ENCODE measurements around the gene GRIK4.

The GRIK4 gene

GRCh38 chr11:120712014-120712413 is 200.5 kb downstream of the GRIK4 start:
- TF ChIP-seq FOXP2 (optimal IDR thresholded peaks at IDR 0.05; ENCODE audit: borderline replicate concordance, extremely low read depth, extremely low read length, insufficient read depth) (no peak), SIN3A (IDR thresholded peaks at IDR 0.05; ENCODE audit: borderline replicate concordance, insufficient read depth, low read length) (no peak), POLR2AphosphoS5 (IDR thresholded peaks at IDR 0.05; ENCODE audit: low read depth, low read length) (no peak), REST (IDR thresholded peaks at IDR 0.05; ENCODE audit: insufficient read depth in 1 of 2, low read depth in 2 of 2, low read length in 2 of 2) (no peak), TAF1 (IDR thresholded peaks at IDR 0.05; ENCODE audit: borderline replicate concordance, insufficient read depth, low read length) (no peak)

GRCh38 chr11:120712881-120713280 is 201.3 kb downstream of the GRIK4 start:
- TF ChIP-seq POLR2AphosphoS5 (IDR thresholded peaks at IDR 0.05; ENCODE audit: low read depth, low read length) (no peak), TAF1 (IDR thresholded peaks at IDR 0.05; ENCODE audit: borderline replicate concordance, insufficient read depth, low read length) (no peak), FOXP2 (optimal IDR thresholded peaks at IDR 0.05; ENCODE audit: borderline replicate concordance, extremely low read depth, extremely low read length, insufficient read depth) (no peak), REST (IDR thresholded peaks at IDR 0.05; ENCODE audit: insufficient read depth in 1 of 2, low read depth in 2 of 2, low read length in 2 of 2) (no peak), SIN3A (IDR thresholded peaks at IDR 0.05; ENCODE audit: borderline replicate concordance, insufficient read depth, low read length) (no peak)

GRCh38 chr11:120713296-120713695 is 201.7 kb downstream of the GRIK4 start:
- no peak for TF ChIP-seq SIN3A (IDR thresholded peaks at IDR 0.05; ENCODE audit: borderline replicate concordance, insufficient read depth, low read length)
- no peak for TF ChIP-seq POLR2AphosphoS5 (IDR thresholded peaks at IDR 0.05; ENCODE audit: low read depth, low read length)
- no peak for TF ChIP-seq TAF1 (IDR thresholded peaks at IDR 0.05; ENCODE audit: borderline replicate concordance, insufficient read depth, low read length)
- TF ChIP-seq REST (IDR thresholded peaks at IDR 0.05; ENCODE audit: insufficient read depth in 1 of 2, low read depth in 2 of 2, low read length in 2 of 2), result no peak
- no peak for TF ChIP-seq FOXP2 (optimal IDR thresholded peaks at IDR 0.05; ENCODE audit: borderline replicate concordance, extremely low read depth, extremely low read length, insufficient read depth)

- no peak for TF ChIP-seq FOXP2 (optimal IDR thresholded peaks at IDR 0.05; ENCODE audit: borderline replicate concordance, extremely low read depth, extremely low read length, insufficient read depth)
- no peak for TF ChIP-seq TAF1 (IDR thresholded peaks at IDR 0.05; ENCODE audit: borderline replicate concordance, insufficient read depth, low read length)
- TF ChIP-seq SIN3A (IDR thresholded peaks at IDR 0.05; ENCODE audit: borderline replicate concordance, insufficient read depth, low read length), result no peak
- TF ChIP-seq POLR2AphosphoS5 (IDR thresholded peaks at IDR 0.05; ENCODE audit: low read depth, low read length), result no peak
- no peak for TF ChIP-seq REST (IDR thresholded peaks at IDR 0.05; ENCODE audit: insufficient read depth in 1 of 2, low read depth in 2 of 2, low read length in 2 of 2)
Observed at GRCh38 chr11:120714438-120714837, 202.9 kb downstream of the GRIK4 start.

DNA sequence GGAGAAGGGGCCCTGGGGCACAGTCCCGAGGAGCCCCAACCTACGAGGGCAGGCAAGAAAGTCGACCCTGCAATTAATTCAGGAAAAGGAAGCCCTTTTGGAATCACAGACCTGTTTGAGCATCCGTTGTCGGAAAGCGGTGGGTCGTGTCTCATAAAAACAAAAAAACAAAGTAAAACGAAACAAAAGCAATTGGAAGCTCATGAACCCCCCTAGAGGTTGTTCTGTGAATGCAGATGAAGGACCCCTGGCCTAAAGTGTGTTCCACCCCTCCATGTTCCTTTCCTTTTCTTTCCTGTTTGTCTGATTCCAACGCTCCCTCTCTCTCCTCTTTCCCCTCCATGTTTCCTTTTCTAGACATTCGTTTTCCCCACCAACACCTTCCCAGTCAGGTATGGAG is 203.7 kb downstream of the GRIK4 start:
- TF ChIP-seq SIN3A (IDR thresholded peaks at IDR 0.05; ENCODE audit: borderline replicate concordance, insufficient read depth, low read length), result no peak
- no peak for TF ChIP-seq REST (IDR thresholded peaks at IDR 0.05; ENCODE audit: insufficient read depth in 1 of 2, low read depth in 2 of 2, low read length in 2 of 2)
- no peak for TF ChIP-seq POLR2AphosphoS5 (IDR thresholded peaks at IDR 0.05; ENCODE audit: low read depth, low read length)
- TF ChIP-seq FOXP2 (optimal IDR thresholded peaks at IDR 0.05; ENCODE audit: borderline replicate concordance, extremely low read depth, extremely low read length, insufficient read depth), result no peak
- no peak for TF ChIP-seq TAF1 (IDR thresholded peaks at IDR 0.05; ENCODE audit: borderline replicate concordance, insufficient read depth, low read length)

All from PFSK-1 (cell line).